Lung (tissue), 12 donors: ENCODE measurements around the gene MIOX. TPM values are rescaled to one million over a fixed set of nuclear protein-coding genes. Genes with fewer than 3 reads are reported as not detected.

Source experiments
- ATAC-seq: fragments of 200-7000 bp; cut with Tn5 transposase; one replicate; pipeline ENCODE4 v1.9.1; 2020; ENCODE audit warnings: moderate number of reproducible peaks; ENCODE audit not compliant: insufficient read depth, low FRiP score
- DNase-seq, 3 donors: peaks; one replicate each; pipeline ENCODE4 v3.0.0-alpha.2; 2013 to 2017
- H3K27ac ChIP-seq, 2 donors: one replicate each; pipeline ENCODE4 v1.5.1; 2013; ENCODE audit warnings: mild to moderate bottlenecking in 2 of 2, moderate library complexity in 2 of 2, control low read depth in 1 of 2, inconsistent platforms in 1 of 2, low read depth in 1 of 2, low read length in 1 of 2
- H3K27me3 ChIP-seq, 3 donors: one replicate each; pipeline ENCODE4 v1.5.1; 2013; ENCODE audit warnings: low read length in 2 of 3; ENCODE audit not compliant: control insufficient read depth in 3 of 3, insufficient read depth in 3 of 3
- H3K36me3 ChIP-seq, 4 donors: one replicate each; pipeline ENCODE4 v1.5.1; 2013; ENCODE audit warnings: low read length in 4 of 4, mild to moderate bottlenecking in 1 of 4, moderate library complexity in 1 of 4; ENCODE audit not compliant: control insufficient read depth in 4 of 4, insufficient read depth in 4 of 4
- H3K4me1 ChIP-seq, 5 donors: one replicate each; pipeline ENCODE4 v1.5.1; 2013; ENCODE audit warnings: low read length in 5 of 5, mild to moderate bottlenecking in 2 of 5, moderate library complexity in 1 of 5; ENCODE audit not compliant: control insufficient read depth in 5 of 5, insufficient read depth in 5 of 5
- H3K4me3 ChIP-seq: one replicate; pipeline ENCODE4 v1.5.1; 2013; ENCODE audit warnings: mild to moderate bottlenecking, control low read depth, moderate library complexity
- H3K9ac ChIP-seq, 2 donors: one replicate each; pipeline ENCODE4 v1.5.1; 2013; ENCODE audit warnings: low read length in 2 of 2, control low read depth in 1 of 2; ENCODE audit not compliant: insufficient read depth in 1 of 2
- H3K9me3 ChIP-seq, 4 donors: one replicate each; pipeline ENCODE4 v1.5.1; 2013; ENCODE audit warnings: low read length in 3 of 4, mild to moderate bottlenecking in 1 of 4, moderate library complexity in 1 of 4; ENCODE audit not compliant: control insufficient read depth in 4 of 4, insufficient read depth in 3 of 4
- WGBS, 2 donors: extraction: QIAGEN DNeasy Blood & Tissue Kit; methylation state at CpG; one replicate each; pipeline ENCODE4 v1.1.7; 2013; 5-methylcytosine and 5-hydroxymethylcytosine counted together
- polyA plus RNA-seq, 2 donors: library from polyadenylated mRNA; stranded (reverse); fragments of 200-250 nt; gene quantifications; one replicate each; pipeline ENCODE4 v1.2.1, GENCODE V29; 2013
- total RNA-seq, 2 donors: library from RNA; depleted of rRNA in 1 of 2; stranded (reverse); fragments of >200 nt in 1 of 2; gene quantifications; one replicate each; pipeline ENCODE4 v1.2.1, GENCODE V29; 2014 to 2021
- TF ChIP-seq, protein P1 (sequence below): IDR thresholded peaks from 2 replicates; pipeline ENCODE4 v1.5.1; 2012; ENCODE audit warnings: mild to moderate bottlenecking; ENCODE audit errors: control extremely low read depth, extremely low read depth
- donor health status: control.
- donor health status: control.
- donor health status: Bipolar disorder and iron deficiency.
- donor health status: healthy.
- donor health status: DM: yes; HTN: yes; CAD: no.

Gene MIOX
- total and polyA plus RNA-seq, 4 donors, result 0.08 TPM; not detected in 3

DNA sequence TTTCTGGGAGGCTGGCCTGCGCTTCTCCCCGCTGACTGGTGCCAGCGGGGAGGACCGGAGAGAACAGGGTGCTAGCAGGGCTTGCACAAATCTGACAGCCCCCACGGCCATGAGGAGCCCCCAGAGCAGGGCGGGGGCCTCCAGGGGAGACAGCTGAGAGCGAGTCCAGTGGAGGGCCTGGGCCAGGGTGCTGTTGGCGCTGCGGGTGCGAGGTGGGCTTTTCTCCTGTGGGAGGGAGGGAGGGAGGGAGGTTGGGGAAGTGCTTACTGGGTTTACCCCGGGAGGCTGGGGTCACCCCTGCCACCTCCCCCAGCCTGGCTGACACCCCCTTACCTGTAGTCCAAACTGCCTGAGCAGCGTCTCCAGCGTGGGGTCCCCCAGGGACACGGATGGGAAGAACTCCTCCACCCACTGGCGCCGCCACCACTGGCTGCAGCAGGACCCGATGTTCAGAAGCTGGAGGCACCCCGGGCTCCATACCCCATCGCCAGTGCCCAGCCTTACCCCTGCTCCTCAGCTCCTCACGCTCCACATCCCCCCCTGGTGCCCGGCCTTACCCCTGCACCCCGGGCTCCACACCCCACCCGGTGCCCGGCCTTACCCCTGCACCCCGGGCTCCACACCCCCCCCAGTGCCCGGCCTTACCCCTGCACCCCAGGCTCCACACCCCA is 17.0 kb downstream of the MIOX start:
- H3K27me3 ChIP-seq, result no peaks in the 10 kb centered on the region
- peaks cover 1 to 12% (median 7%) of the 10 kb centered on the region in 5 donors for H3K4me1 ChIP-seq
- TF ChIP-seq, protein P1, sequence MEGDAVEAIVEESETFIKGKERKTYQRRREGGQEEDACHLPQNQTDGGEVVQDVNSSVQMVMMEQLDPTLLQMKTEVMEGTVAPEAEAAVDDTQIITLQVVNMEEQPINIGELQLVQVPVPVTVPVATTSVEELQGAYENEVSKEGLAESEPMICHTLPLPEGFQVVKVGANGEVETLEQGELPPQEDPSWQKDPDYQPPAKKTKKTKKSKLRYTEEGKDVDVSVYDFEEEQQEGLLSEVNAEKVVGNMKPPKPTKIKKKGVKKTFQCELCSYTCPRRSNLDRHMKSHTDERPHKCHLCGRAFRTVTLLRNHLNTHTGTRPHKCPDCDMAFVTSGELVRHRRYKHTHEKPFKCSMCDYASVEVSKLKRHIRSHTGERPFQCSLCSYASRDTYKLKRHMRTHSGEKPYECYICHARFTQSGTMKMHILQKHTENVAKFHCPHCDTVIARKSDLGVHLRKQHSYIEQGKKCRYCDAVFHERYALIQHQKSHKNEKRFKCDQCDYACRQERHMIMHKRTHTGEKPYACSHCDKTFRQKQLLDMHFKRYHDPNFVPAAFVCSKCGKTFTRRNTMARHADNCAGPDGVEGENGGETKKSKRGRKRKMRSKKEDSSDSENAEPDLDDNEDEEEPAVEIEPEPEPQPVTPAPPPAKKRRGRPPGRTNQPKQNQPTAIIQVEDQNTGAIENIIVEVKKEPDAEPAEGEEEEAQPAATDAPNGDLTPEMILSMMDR, result no peak
- no peak for DNase-seq
- H3K36me3 ChIP-seq, result peaks cover 0 to 38% (median 4%) of the 10 kb centered on the region in 4 donors
- H3K4me3 ChIP-seq, result no peak overlapping the region
- H3K9me3 ChIP-seq, result no peaks in the 10 kb centered on the region
- ATAC-seq, result no peak
- H3K9ac ChIP-seq, result no peak overlapping the region
- no peak overlapping the region for H3K27ac ChIP-seq
- 93% methylated on average over 15 to 26 of the region's 26 CpGs for WGBS, 2 donors

DNA sequence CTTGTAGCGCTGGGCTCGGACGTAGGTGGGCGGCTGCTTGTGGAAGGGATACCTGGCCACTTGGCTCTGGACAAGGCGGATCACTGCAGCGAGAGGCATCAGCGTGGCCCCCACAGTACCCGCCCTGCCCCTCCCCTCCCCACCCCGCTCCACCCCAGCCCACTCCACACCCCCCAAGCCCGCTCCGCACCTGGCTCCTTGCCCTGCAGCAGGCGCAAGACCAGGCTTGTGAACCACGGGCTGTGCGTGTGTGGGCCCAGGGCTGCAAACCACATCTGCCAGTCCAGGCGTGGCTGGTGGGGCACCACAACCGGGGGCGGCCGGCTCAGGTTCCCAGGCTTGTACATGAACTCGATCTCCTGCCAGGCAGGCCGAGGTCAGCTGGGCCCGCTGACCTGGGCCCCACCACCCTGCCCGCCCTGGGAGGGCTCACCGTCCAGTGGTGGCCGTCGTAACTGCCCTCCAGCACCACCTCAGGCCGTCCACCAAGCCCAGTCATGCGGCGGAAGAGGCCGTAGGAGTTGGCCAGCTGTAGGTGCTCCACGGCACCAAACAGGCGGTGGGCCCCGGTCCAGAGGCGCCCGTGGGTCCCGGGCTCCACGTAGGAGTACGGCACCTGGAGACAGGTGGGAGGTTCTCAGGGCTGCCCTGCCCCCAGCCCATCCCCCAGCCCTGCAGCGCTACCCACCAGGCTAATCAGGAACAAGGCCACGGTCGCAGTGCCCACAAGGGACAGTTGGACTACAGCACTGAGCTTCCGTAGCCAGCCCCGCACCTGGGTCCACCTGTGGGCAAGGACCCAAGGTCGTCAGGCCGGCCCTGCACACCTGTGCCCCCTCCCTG is 17.9 kb downstream of the MIOX start:
- Histone ChIP-seq H3K9me3 (no peaks in the 10 kb centered on the region), H3K4me1 (peaks cover 7 to 19% (median 12%) of the 10 kb centered on the region in 5 donors), H3K9ac (no peak overlapping the region), H3K4me3 (no peak overlapping the region), H3K27me3 (no peaks in the 10 kb centered on the region), H3K36me3 (peaks cover 0 to 38% (median 5%) of the 10 kb centered on the region in 4 donors), H3K27ac (no peak overlapping the region)
- no peak for DNase-seq
- TF ChIP-seq, protein P1, result no peak
- ATAC-seq, result no peak
- WGBS, 2 donors, result 93 to 95% methylated on average over 42 to 44 of the region's 44 CpGs

DNA sequence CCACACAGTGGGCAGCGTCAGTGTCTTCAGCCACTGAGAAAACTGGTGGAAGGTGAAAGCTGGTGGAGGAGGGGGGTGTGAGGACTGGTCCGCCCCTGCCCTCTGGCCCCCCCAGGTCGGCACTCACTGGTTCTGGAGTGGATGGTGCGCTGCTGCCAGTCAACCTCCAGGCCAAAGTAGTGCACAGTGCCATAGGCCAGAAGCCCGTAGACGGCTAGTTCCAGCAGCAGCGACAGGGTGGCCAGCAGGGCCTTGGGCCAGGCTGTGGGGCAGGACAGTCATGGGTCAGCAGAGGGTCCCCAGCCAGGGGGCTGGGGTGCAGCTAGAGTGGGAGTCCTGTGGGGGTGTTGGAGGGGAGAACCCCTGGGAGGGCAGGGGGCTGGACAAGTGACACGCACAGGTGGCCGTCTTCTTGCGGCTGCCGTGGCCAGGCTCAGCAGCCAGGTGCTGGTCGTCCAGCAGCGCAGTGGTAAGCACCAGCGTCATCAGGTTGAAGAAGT is 18.7 kb downstream of the MIOX start:
- H3K27me3 ChIP-seq, result no peaks in the 10 kb centered on the region
- 89 to 92% methylated on average over 14 of the region's 14 CpGs for WGBS, 2 donors
- peaks cover 7 to 20% (median 12%) of the 10 kb centered on the region in 5 donors for H3K4me1 ChIP-seq
- no peak overlapping the region for H3K27ac ChIP-seq
- DNase-seq, result no peak
- peaks cover 0 to 38% (median 5%) of the 10 kb centered on the region in 4 donors for H3K36me3 ChIP-seq
- H3K9ac ChIP-seq, result no peak overlapping the region
- H3K4me3 ChIP-seq, result no peak overlapping the region
- TF ChIP-seq, protein P1, result no peak
- no peak for ATAC-seq
- H3K9me3 ChIP-seq, result no peaks in the 10 kb centered on the region
